Heart right ventricle (tissue), 16 donors: ENCODE results near the gene CNDP1. TPM values are rescaled to one million over a fixed set of nuclear protein-coding genes. Genes with fewer than 3 reads are reported as not detected.

Experiments
- ATAC-seq, 8 donors: fragments of 200-7000 bp; cut with Tn5 transposase; one replicate each; pipeline ENCODE4 v1.9.1; 2020; ENCODE audit warnings: mild to moderate bottlenecking in 8 of 8, moderate library complexity in 8 of 8, moderate number of reproducible peaks in 1 of 8
- DNase-seq, 2 donors: peaks; one replicate each; pipeline ENCODE4 v3.0.0-alpha.2; 2020
- H3K27ac ChIP-seq, 10 donors: fragments of 200-600 bp; sonication (generic) in 2 of 10; one replicate each; pipeline versions ENCODE4 v1.5.0 to v1.8.0; 2020 to 2022; ENCODE audit warnings: mild to moderate bottlenecking in 3 of 10
- H3K27me3 ChIP-seq, 7 donors: fragments of 200-600 bp; one replicate each; pipeline ENCODE4 v1.8.0; 2021 to 2022; ENCODE audit warnings: mild to moderate bottlenecking in 2 of 7
- H3K36me3 ChIP-seq, 9 donors: fragments of 200-600 bp; sonication (generic) in 1 of 9; one replicate each; pipeline versions ENCODE4 v1.5.0 to v1.8.0; 2020 to 2022; ENCODE audit warnings: mild to moderate bottlenecking in 2 of 9
- H3K4me1 ChIP-seq, 9 donors: fragments of 200-600 bp; sonication (generic) in 1 of 9; one replicate each; pipeline versions ENCODE4 v1.5.0 to v1.8.0; 2020 to 2022; ENCODE audit warnings: mild to moderate bottlenecking in 4 of 9
- H3K4me3 ChIP-seq, 10 donors: fragments of 200-600 bp; sonication (generic) in 2 of 10; one replicate each; pipeline versions ENCODE4 v1.5.0 to v1.8.0; 2020 to 2022; ENCODE audit warnings: mild to moderate bottlenecking in 7 of 10, moderate library complexity in 2 of 10
- H3K9me3 ChIP-seq, 11 donors: fragments of 200-600 bp in 10 of 11; sonication (generic) in 2 of 11; one replicate each; pipeline versions ENCODE4 v1.5.0 to v1.8.0; 2013 to 2022; ENCODE audit warnings: mild to moderate bottlenecking in 2 of 11, control low read depth in 1 of 11, moderate library complexity in 1 of 11
- CTCF ChIP-seq, 9 donors: fragments of 200-600 bp; sonication (generic) in 2 of 9; IDR thresholded peaks; one replicate each; pipeline versions ENCODE4 v1.5.0 to v1.8.0; 2021 to 2022; ENCODE audit warnings: antibody characterized with exemption in 9 of 9, mild to moderate bottlenecking in 5 of 9, moderate library complexity in 1 of 9
- WGBS, 2 donors: extraction: QIAGEN DNeasy Blood & Tissue Kit; methylation state at CpG; one replicate each; pipeline ENCODE4 v1.1.7; 2013; ENCODE audit warnings: inconsistent platforms in 1 of 2; 5-methylcytosine and 5-hydroxymethylcytosine counted together
- intact Hi-C, 10 donors: fragments of 100-400 bp; cut with DNase I; formaldehyde crosslinking; loops; one replicate each; pipeline versions ENCODE4 v1.11.1 to v1.14.2; 2022
- polyA plus RNA-seq, 2 donors: library from polyadenylated mRNA; stranded (reverse); fragments of 200-250 nt; gene quantifications; one replicate each; pipeline ENCODE4 v1.2.3, GENCODE V29; 2013
- total RNA-seq, 10 donors: library from RNA; stranded (reverse); fragmentation: NEBNext Ultra II Directional in 3 of 10; extraction: Animal tissue kit (Norgen Biotek cat#: 25700) in 3 of 10; gene quantifications; one replicate each; pipeline versions ENCODE4 v1.2.1 to v1.2.4, GENCODE V29; 2021 to 2023
- donor health status: Arrhythmogenic right ventricular cardiomyopathy.
- donor health status: ischemic (EF 13 %, LVEDD 7.1; RV severe dilation, severe dysfunction).
- donor health status: healthy with polysubstance abuse.
- donor health status: DM: no; HTN: yes; CAD: no.
- donor health status: DM: no; HTN: no; CAD: no.
- donor health status: ischemic (EF 25% LVEDD 6.9; RV normal size, moderate dysfunction).
- donor health status: ischemic (EF 25% LVEDD 5.7; RV mildly dilated, moderate dysfunction).
- donor health status: healthy.
- donor health status: DM: yes; HTN: yes; CAD: no.
- donor health status: Ischemic cardiomyopathy.
- donor health status: ischemic (EF 35%, LVEDD 5.7; RV mildly dilated, moderate dysfunction).
- donor health status: nonischemic (EF 11% LVEDD 7.7; RV severe dilation, severe dysfunction).
- donor health status: DM: yes; HTN: yes; CAD: no.
- donor health status: PGD.
- donor health status: ischemic (EF 29% LVEDD 5.4; RV normal size, mild dysfunction).
- donor health status: nonischemic (EF 23%, LVEDD 6.1; RV moderate dilation, normal function).

The CNDP1 gene
- total and polyA plus RNA-seq, 12 donors, result 0.11 to 0.12 TPM; not detected in 10

DNA sequence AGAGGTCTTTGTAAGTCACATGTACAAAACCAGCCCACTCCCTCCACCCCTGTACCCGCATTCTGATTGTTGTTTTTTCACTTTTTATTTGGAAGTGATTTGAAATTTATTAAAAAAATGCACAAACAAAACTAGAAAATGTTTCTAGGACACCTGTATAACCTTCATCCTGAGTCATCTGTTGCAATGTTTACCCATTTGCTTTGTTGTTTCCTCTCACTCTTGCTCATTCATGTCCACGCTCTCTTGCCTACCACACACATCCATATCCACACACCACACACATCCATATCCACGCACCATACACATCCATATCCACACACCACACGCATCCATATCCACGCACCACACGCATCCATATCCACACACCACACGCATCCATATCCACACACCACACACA, 82.2 kb downstream of the CNDP1 start:
- no peak for TF ChIP-seq CTCF (IDR thresholded peaks at IDR 0.05)
- DNase-seq, result no peak
- WGBS, 2 donors, result 59 to 77% methylated on average over 7 of the region's 7 CpGs
- Histone ChIP-seq H3K27ac (no peak overlapping the region), H3K27me3 (no peaks in the 10 kb centered on the region), H3K36me3 (no peaks in the 10 kb centered on the region), H3K9me3 (peaks cover 0 to 12% (median 0%) of the 10 kb centered on the region in 11 donors), H3K4me3 (no peak overlapping the region), H3K4me1 (peaks cover 0 to 16% (median 8%) of the 10 kb centered on the region in 9 donors)
- intact Hi-C loops, result no loop called here
- peak in 1 of 8 donors; percentile 13 for ATAC-seq

GRCh38 chr18:74617486-74617885, 83.2 kb downstream of the CNDP1 start:
- peaks cover 0 to 19% (median 7%) of the 10 kb centered on the region in 9 donors for H3K4me1 ChIP-seq
- intact Hi-C loops, result no loop called here
- no peaks in the 10 kb centered on the region for H3K36me3 ChIP-seq
- no peaks in the 10 kb centered on the region for H3K27me3 ChIP-seq
- DNase-seq, result no peak
- 54 to 69% methylated on average over 2 of the region's 2 CpGs for WGBS, 2 donors
- H3K27ac ChIP-seq, result no peak overlapping the region
- no peak for ATAC-seq
- peaks cover 0 to 12% (median 0%) of the 10 kb centered on the region in 11 donors for H3K9me3 ChIP-seq
- no peak for TF ChIP-seq CTCF (IDR thresholded peaks at IDR 0.05)
- no peak overlapping the region for H3K4me3 ChIP-seq

GRCh38 chr18:74622072-74622471, 87.8 kb downstream of the CNDP1 start:
- H3K9me3 ChIP-seq, result no peaks in the 10 kb centered on the region
- WGBS, 2 donors, result 80 to 82% methylated on average over 9 of the region's 9 CpGs
- H3K36me3 ChIP-seq, result no peaks in the 10 kb centered on the region
- TF ChIP-seq CTCF (IDR thresholded peaks at IDR 0.05), result no peak
- intact Hi-C loops, result no loop called here
- H3K27me3 ChIP-seq, result no peaks in the 10 kb centered on the region
- ATAC-seq, result no peak
- DNase-seq, result no peak
- H3K4me3 ChIP-seq, result no peak overlapping the region
- no peak overlapping the region for H3K27ac ChIP-seq
- H3K4me1 ChIP-seq, result peaks cover 0 to 16% (median 7%) of the 10 kb centered on the region in 9 donors

- no peak for DNase-seq
- Histone ChIP-seq H3K9me3 (no peaks in the 10 kb centered on the region), H3K27me3 (no peaks in the 10 kb centered on the region), H3K4me1 (peaks cover 0 to 11% (median 5%) of the 10 kb centered on the region in 9 donors), H3K4me3 (no peak overlapping the region), H3K27ac (no peak overlapping the region), H3K36me3 (no peaks in the 10 kb centered on the region)
- TF ChIP-seq CTCF (IDR thresholded peaks at IDR 0.05), result peak in 8 of 9 donors; percentile 23 to 56 (median 40)
- no peak for ATAC-seq
- intact Hi-C loops, result no loop called here
- WGBS, 2 donors, result 80 to 81% methylated on average over 24 of the region's 24 CpGs
Measured at GRCh38 chr18:74623047-74623816, 88.9 kb downstream of the CNDP1 start.
